Measurements from ENCODE around the gene CCR3. TPM values are rescaled to one million over a fixed set of nuclear protein-coding genes. Genes with fewer than 3 reads are reported as not detected.

CCR3 gene
- total RNA-seq, 1 donor from 2014 or later, result not detected

DNA sequence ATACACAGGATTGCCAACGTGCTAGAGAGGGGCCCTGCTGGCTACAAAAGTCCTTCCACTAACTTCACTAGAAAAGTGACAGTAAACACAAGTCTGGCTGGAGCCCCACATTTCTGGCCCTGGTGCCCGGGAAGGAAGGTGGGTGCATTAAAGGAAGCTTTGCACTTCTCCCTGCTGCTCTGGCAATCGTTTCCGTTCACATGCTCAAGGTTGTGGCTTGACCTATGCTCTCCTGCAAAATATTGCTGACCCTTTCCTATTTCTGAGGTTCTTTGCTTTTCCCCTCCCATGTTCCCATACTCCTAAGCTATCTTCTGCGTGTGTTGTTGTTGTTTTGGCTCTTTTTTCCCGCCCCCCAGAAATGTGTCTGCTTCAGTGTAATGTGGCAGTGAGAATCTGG, 9.1 kb upstream of the CCR3 start:
- H3K9me3 Mint-ChIP-seq, result no peaks in the 10 kb centered on the region
- H3K27ac Mint-ChIP-seq, result no peak overlapping the region
- no peaks in the 10 kb centered on the region for H3K4me1 Mint-ChIP-seq
- Histone ChIP-seq H4K20me1 (ENCODE audit: low read depth) (no peaks in the 10 kb centered on the region), H3K36me3 (no peaks in the 10 kb centered on the region), H3K4me1 (no peaks in the 10 kb centered on the region), H3K27ac (no peak overlapping the region), H3F3A (ENCODE audit: low read depth) (no peaks in the 10 kb centered on the region), H3K9ac (no peak overlapping the region), H3K79me2 (ENCODE audit: low read depth) (no peaks in the 10 kb centered on the region), H3K27me3 (no peaks in the 10 kb centered on the region), H3K4me2 (no peak overlapping the region), H2AFZ (replicated peaks) (no peak overlapping the region), H3K9me3 (ENCODE audit: low read depth) (no peaks in the 10 kb centered on the region), H3K4me3 (no peak overlapping the region)
- peaks cover 9% of the 10 kb centered on the region for H3K27me3 Mint-ChIP-seq (ENCODE audit: insufficient read depth, low read depth)
- H3K4me3 Mint-ChIP-seq, result no peak overlapping the region
- no peaks in the 10 kb centered on the region for H3K36me3 Mint-ChIP-seq
- TF ChIP-seq CTCF (IDR thresholded peaks at IDR 0.05) (no peak), EZH2 (IDR thresholded peaks at IDR 0.05) (no peak), EZH2phosphoT487 (IDR thresholded peaks at IDR 0.05) (no peak)
- DNase-seq (ENCODE audit: low spot score), result no peak

GRCh38 chr3:46235425-46235824, 6.8 kb upstream of the CCR3 start:
- Histone ChIP-seq H3K27ac (no peak overlapping the region), H3K79me2 (ENCODE audit: low read depth) (no peaks in the 10 kb centered on the region), H3F3A (ENCODE audit: low read depth) (no peaks in the 10 kb centered on the region), H3K9ac (no peak overlapping the region), H3K27me3 (no peaks in the 10 kb centered on the region), H4K20me1 (ENCODE audit: low read depth) (no peaks in the 10 kb centered on the region), H3K36me3 (no peaks in the 10 kb centered on the region), H3K9me3 (ENCODE audit: low read depth) (no peaks in the 10 kb centered on the region), H3K4me2 (no peak overlapping the region), H2AFZ (replicated peaks) (no peak overlapping the region), H3K4me1 (no peaks in the 10 kb centered on the region), H3K4me3 (no peak overlapping the region)
- H3K4me1 Mint-ChIP-seq, result no peaks in the 10 kb centered on the region
- no peak overlapping the region for H3K4me3 Mint-ChIP-seq
- TF ChIP-seq CTCF (IDR thresholded peaks at IDR 0.05), result no peak
- TF ChIP-seq EZH2 (IDR thresholded peaks at IDR 0.05), result no peak
- TF ChIP-seq EZH2phosphoT487 (IDR thresholded peaks at IDR 0.05), result no peak
- H3K9me3 Mint-ChIP-seq, result no peaks in the 10 kb centered on the region
- no peak for DNase-seq (ENCODE audit: low spot score)
- no peaks in the 10 kb centered on the region for H3K36me3 Mint-ChIP-seq
- no peak overlapping the region for H3K27ac Mint-ChIP-seq
- peaks cover 9% of the 10 kb centered on the region for H3K27me3 Mint-ChIP-seq (ENCODE audit: insufficient read depth, low read depth)

GRCh38 chr3:46236294-46237054, 5.8 kb upstream of the CCR3 start:
- no peak for TF ChIP-seq CTCF (IDR thresholded peaks at IDR 0.05)
- Histone ChIP-seq H2AFZ (replicated peaks) (no peak overlapping the region), H3K4me1 (no peaks in the 10 kb centered on the region), H3K27me3 (no peaks in the 10 kb centered on the region), H3K36me3 (no peaks in the 10 kb centered on the region), H3K9me3 (ENCODE audit: low read depth) (no peaks in the 10 kb centered on the region), H3F3A (ENCODE audit: low read depth) (no peaks in the 10 kb centered on the region), H3K4me2 (no peak overlapping the region), H3K27ac (no peak overlapping the region), H3K9ac (no peak overlapping the region), H3K79me2 (ENCODE audit: low read depth) (no peaks in the 10 kb centered on the region), H3K4me3 (no peak overlapping the region), H4K20me1 (ENCODE audit: low read depth) (no peaks in the 10 kb centered on the region)
- Mint-ChIP-seq H3K9me3 (no peaks in the 10 kb centered on the region), H3K27ac (no peak overlapping the region), H3K4me1 (no peaks in the 10 kb centered on the region), H3K4me3 (no peak overlapping the region), H3K27me3 (ENCODE audit: insufficient read depth, low read depth) (peaks cover 9% of the 10 kb centered on the region), H3K36me3 (no peaks in the 10 kb centered on the region)
- no peak for DNase-seq (ENCODE audit: low spot score)

Data from neural progenitor cell (in vitro differentiated cells).